ENCODE measurements around the gene WRAP73.

DNA sequence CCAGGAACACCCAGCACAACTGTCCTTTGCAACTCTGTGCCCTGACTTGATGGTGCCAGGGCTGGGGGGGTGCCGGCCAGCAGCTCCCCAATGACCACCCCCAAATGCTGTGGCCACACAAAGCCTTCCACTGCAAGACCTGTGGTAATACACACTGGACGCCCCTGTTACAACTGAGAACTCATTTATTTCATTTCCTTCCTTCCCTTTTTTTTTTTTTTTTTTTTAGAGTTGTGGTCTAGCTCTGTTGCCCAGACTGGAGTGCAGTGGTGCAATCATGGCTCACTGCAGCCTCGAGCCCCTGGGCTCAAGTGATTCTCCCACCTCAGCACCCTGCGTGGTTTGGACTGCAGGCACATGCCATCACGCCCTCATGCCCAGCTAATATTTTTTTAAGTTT, 27.6 kb upstream of the WRAP73 start:
- TF ChIP-seq, protein P1, sequence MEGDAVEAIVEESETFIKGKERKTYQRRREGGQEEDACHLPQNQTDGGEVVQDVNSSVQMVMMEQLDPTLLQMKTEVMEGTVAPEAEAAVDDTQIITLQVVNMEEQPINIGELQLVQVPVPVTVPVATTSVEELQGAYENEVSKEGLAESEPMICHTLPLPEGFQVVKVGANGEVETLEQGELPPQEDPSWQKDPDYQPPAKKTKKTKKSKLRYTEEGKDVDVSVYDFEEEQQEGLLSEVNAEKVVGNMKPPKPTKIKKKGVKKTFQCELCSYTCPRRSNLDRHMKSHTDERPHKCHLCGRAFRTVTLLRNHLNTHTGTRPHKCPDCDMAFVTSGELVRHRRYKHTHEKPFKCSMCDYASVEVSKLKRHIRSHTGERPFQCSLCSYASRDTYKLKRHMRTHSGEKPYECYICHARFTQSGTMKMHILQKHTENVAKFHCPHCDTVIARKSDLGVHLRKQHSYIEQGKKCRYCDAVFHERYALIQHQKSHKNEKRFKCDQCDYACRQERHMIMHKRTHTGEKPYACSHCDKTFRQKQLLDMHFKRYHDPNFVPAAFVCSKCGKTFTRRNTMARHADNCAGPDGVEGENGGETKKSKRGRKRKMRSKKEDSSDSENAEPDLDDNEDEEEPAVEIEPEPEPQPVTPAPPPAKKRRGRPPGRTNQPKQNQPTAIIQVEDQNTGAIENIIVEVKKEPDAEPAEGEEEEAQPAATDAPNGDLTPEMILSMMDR (conservative IDR thresholded peaks at IDR 0.05; ENCODE audit: low read depth, low read length): no peak
- no peak for TF ChIP-seq EZH2 (IDR thresholded peaks at IDR 0.05; ENCODE audit: borderline replicate concordance, low read depth, low read length, poor library complexity, severe bottlenecking)
